AG09309 (cell line): Measurements from ENCODE around the gene SAPCD2.

Experiments
- DNase-seq: peaks from one replicate; pipeline ENCODE4 v3.0.0-alpha.2; 2010; ENCODE audit warnings: low read depth
- H3K4me3 ChIP-seq: 2 replicates; pipeline ENCODE4 v1.5.1; 2011; ENCODE audit warnings: mild to moderate bottlenecking, low read depth, low read length, moderate library complexity; ENCODE audit not compliant: control insufficient read depth
- TF ChIP-seq, protein P1 (sequence below): IDR thresholded peaks from 2 replicates; pipeline ENCODE4 v1.5.1; 2011; ENCODE audit warnings: mild to moderate bottlenecking, low read depth, low read length, inconsistent platforms; ENCODE audit not compliant: insufficient read depth, control insufficient read depth; ENCODE audit errors: missing control alignments

Gene SAPCD2

DNA sequence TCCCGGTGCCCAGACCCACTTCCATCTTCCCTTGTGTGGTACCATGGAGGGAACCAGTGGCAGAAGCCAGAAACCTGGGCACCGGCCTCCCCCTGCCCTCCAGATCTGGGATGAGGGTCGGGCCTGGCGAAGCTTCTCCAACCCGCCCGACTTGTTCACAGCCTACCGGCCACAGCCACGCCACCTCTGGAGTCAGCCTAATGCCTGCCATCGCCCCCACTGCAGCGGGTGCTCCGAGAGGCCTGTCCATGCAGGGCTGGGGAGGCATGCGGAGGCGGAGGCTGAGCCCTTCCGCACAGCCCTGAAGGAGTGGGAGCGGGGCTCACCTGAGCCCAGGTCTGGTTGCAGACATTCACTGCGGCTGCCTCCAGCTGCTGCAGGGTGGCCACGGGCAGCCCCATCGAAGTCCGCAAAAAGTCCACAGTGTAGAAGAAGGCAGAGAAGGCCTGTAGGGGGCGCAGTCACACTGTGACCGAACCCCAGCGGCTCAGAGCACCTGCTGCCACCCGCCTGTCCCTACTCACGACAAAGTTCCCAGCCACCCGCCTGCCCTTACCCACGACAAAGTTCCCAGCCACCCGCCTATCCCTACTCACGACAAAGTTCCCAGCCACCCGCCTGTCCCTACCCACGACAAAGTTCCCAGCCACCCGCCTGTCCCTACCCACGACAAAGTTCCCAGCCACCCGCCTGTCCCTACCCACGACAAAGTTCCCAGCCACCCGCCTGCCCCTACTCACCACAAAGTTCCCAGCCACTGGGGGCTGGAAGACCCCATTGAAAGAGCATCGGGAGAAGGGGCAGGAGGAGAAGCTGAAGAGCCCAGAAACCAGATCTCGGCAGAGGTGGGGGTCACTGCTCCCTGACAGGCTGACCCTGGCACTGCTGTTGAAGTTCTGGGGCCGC lies 20.6 kb downstream of the SAPCD2 start:
- no peak for DNase-seq
- TF ChIP-seq, protein P1, sequence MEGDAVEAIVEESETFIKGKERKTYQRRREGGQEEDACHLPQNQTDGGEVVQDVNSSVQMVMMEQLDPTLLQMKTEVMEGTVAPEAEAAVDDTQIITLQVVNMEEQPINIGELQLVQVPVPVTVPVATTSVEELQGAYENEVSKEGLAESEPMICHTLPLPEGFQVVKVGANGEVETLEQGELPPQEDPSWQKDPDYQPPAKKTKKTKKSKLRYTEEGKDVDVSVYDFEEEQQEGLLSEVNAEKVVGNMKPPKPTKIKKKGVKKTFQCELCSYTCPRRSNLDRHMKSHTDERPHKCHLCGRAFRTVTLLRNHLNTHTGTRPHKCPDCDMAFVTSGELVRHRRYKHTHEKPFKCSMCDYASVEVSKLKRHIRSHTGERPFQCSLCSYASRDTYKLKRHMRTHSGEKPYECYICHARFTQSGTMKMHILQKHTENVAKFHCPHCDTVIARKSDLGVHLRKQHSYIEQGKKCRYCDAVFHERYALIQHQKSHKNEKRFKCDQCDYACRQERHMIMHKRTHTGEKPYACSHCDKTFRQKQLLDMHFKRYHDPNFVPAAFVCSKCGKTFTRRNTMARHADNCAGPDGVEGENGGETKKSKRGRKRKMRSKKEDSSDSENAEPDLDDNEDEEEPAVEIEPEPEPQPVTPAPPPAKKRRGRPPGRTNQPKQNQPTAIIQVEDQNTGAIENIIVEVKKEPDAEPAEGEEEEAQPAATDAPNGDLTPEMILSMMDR: peak; percentile 68
- no peak overlapping the region for H3K4me3 ChIP-seq

DNA sequence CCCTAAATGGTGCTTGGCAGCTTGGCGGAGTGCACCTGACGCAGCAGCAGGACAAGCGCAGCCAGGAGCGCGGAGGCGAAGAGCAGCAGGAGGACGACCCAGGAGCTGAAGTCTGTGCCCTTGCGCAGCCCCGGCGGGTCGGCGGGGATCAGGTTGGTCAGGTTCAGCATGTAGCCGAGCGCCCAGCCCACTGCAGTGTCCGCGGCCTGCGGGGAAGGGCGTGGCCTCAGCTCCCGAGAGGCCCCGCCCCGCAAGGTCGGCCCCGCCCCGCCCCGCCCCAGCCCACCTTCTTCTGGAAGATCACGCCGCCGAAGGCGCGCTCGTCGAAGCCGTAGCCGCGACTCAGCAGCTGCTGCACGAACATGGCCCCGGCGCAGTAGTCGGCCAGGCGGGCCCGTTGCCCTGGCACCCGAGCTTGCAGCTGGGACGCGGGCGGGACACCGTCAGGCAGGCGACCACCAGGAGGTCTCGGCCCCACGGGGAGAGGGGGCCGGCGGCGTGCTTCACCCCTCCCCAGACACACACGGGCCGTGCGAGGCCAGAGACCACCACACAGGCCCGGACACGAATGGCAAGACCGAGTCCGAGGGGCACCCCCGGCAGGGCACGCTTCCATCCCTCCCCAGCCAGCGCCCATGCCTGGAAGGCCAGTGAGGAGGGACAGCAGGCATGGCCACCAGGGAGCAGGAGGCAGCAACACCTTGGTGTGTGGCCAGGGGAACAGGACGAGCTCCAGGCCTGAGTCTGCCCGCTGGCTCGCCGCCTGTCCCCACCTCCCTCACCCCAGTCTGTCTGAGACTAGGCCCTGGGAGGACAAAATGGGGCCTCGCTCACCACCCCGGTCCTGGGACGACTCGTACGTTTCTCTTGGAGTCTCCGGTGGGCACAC lies 21.5 kb downstream of the SAPCD2 start:
- no peak for DNase-seq
- no peak overlapping the region for H3K4me3 ChIP-seq
- TF ChIP-seq, protein P1: no peak

DNA sequence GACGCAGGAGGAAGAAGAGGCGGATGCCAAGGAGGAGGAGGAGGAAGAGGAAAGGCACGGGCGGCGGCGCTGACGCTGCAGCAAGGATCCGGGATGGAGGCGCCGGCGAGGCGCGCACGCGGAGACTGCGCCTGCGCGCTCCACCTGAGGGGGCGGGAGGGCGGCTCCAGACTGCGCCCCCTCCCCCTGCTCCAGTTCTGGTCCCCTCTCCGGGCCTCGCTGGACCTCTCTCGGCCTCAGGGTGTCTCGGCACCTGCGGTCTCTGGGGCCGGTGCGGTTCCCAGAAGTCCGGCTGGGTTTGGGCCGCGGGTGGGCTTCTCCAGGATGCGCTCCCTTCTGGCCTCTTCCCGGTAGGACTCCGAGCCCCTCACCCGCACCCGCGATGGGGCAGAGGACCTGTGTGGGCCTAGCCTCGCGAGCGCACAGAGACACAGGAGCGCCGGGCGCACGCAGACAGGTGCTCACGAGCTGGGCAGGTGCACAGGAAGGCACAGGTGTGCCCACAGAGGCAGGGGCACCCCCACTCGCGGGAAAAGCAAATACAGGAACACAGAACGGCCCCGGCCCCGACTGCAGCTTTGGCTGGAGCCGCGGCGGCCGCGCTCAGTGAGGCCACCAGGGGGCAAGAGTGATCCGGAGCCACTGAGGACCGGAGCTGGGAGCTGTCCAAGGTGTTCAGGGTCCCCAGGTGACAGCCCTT lies 24.1 kb downstream of the SAPCD2 start, which contains the start of gene NPDC1:
NPDC1 (minus strand) TSS at position 90 of the 700 bp plus-strand sequence. CDS start 188 bp downstream, outside the sequence.
- H3K4me3 ChIP-seq: peak within 1 kb of the TSS; percentile 88
- TF ChIP-seq, protein P1: peak; percentile 89
- DNase-seq: no peak

DNA sequence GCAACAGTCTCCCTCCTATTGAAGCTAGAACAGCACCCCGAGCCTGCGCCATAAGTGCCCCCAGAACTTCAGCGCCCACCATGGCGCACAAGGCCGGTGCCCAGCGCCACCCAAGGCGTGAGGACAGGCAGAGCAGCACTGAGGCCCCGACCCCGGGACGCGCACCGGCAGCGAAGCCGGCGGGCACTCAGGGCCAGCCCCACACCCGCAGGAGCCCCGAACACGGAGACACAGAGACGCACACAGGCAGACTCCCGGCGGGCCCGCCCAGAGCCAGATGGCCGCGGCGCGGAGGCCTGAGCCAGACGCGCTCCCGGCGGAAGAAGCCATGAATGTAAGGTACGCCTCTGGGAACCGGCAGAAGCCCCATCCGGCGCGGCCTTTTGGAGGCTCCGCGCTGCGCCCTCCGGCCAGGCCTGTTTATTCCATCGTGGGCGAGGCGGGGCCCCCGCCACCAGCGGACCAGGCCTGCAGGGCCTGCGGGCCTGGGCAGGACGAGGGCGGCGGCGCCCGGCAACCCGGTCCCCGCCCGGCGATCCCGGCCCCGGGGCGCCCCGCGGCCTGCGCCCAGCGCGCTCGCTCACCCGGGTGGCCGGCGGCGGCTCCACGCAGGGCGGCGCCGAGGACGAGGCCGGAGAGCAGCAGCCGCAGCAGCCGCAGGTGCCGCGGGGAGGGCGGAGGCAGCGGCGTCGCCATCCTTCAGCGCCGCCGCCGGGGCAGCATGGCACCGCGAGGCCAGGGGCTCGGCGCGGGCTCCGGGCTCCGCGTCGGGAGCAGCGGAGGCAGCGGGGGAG lies 24.9 kb downstream of the SAPCD2 start:
- no peak for DNase-seq
- TF ChIP-seq, protein P1: no peak
- H3K4me3 ChIP-seq: peak overlapping the region; percentile 88

DNA sequence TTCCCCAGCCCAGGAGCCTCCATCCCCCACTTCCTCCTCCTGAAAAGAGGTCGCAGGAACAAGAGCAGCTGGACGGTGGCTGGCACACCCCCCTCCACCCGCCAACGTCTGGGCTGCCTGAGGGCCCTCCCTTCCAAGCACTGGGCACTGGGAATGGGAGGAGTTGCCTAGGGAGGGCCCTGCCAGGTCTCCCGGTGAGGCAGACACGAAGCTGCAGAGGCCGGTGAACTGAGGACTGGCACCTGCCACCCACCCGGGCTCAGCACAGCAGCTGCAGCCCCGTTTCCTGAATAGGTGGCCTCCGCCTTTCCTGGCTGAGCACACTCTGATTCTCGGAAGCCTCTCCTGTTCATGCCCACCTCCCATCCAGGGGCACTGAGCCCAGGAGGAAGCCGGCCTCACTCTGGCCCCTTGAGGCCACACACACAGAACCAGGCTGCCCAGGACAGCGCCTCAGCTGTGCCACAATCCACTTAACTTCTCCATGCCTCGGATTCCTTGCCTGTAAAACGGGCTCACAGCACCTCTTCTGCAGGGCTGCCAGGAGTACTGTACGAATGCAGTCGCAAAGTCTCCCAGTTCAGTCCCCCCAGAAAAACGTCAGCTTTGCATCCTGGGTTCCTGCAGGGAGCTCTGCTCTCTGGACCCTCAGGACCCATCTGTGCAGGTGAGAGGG lies 25.7 kb downstream of the SAPCD2 start:
- peak overlapping the region; percentile 88 for H3K4me3 ChIP-seq
- TF ChIP-seq, protein P1: no peak
- DNase-seq: no peak
